Activated naive CD8-positive, alpha-beta T cell (primary cell): Measurements from ENCODE around the gene NSUN6.
"Not testable (repeated sequence)": the region's sequence is repeated elsewhere in the genome, so short reads cannot be mapped to it uniquely, and the experiment has no call there.

ENCODE experiments used
- H3K27ac Mint-ChIP-seq: one replicate; pipeline ENCODE4 v1.8.0; 2021; ENCODE audit warnings: mixed read lengths
- H3K27me3 Mint-ChIP-seq: one replicate; pipeline ENCODE4 v1.8.0; 2021; ENCODE audit warnings: mixed read lengths
- H3K36me3 Mint-ChIP-seq: one replicate; pipeline ENCODE4 v1.8.0; 2021; ENCODE audit warnings: mixed read lengths
- H3K4me1 Mint-ChIP-seq: one replicate; pipeline ENCODE4 v1.8.0; 2021; ENCODE audit warnings: low read depth, mixed read lengths
- H3K4me3 Mint-ChIP-seq: one replicate; pipeline ENCODE4 v1.8.0; 2021; ENCODE audit warnings: mild to moderate bottlenecking, mixed read lengths
- H3K9me3 Mint-ChIP-seq: one replicate; pipeline ENCODE4 v1.8.0; 2021; ENCODE audit warnings: low read depth, mixed read lengths

The NSUN6 gene

GRCh38 chr10:18606051-18606695 is 45.2 kb downstream of the NSUN6 start:
- Mint-ChIP-seq H3K27ac (no peak overlapping the region), H3K4me3 (no peak overlapping the region), H3K9me3 (no peaks in the 10 kb centered on the region), H3K4me1 (peaks cover 5% of the 10 kb centered on the region), H3K36me3 (peaks cover 19% of the 10 kb centered on the region), H3K27me3 (no peaks in the 10 kb centered on the region)

GRCh38 chr10:18601321-18601720 is 50.1 kb downstream of the NSUN6 start:
- H3K4me1 Mint-ChIP-seq: no peaks in the 10 kb centered on the region
- H3K27ac Mint-ChIP-seq: no peak overlapping the region
- H3K27me3 Mint-ChIP-seq: no peaks in the 10 kb centered on the region
- H3K36me3 Mint-ChIP-seq: peaks cover 9% of the 10 kb centered on the region
- H3K9me3 Mint-ChIP-seq: no peaks in the 10 kb centered on the region
- no peak overlapping the region for H3K4me3 Mint-ChIP-seq

GRCh38 chr10:18599392-18599791 is 52.0 kb downstream of the NSUN6 start:
- peaks cover 18% of the 10 kb centered on the region for H3K36me3 Mint-ChIP-seq
- no peaks in the 10 kb centered on the region for H3K4me1 Mint-ChIP-seq
- no peak overlapping the region for H3K4me3 Mint-ChIP-seq
- H3K27ac Mint-ChIP-seq: no peak overlapping the region
- H3K27me3 Mint-ChIP-seq: no peaks in the 10 kb centered on the region
- H3K9me3 Mint-ChIP-seq: no peaks in the 10 kb centered on the region

- no peak overlapping the region for H3K27ac Mint-ChIP-seq
- H3K36me3 Mint-ChIP-seq: peaks cover 35% of the 10 kb centered on the region
- no peak overlapping the region for H3K4me3 Mint-ChIP-seq
- H3K27me3 Mint-ChIP-seq: no peaks in the 10 kb centered on the region
- H3K4me1 Mint-ChIP-seq: peaks cover 5% of the 10 kb centered on the region
- no peaks in the 10 kb centered on the region for H3K9me3 Mint-ChIP-seq
Measured at GRCh38 chr10:18594574-18595156, 56.7 kb downstream of the NSUN6 start.

GRCh38 chr10:18591141-18591540 is 60.2 kb downstream of the NSUN6 start:
- H3K4me1 Mint-ChIP-seq, H3K27ac Mint-ChIP-seq, H3K9me3 Mint-ChIP-seq, H3K27me3 Mint-ChIP-seq, H3K4me3 Mint-ChIP-seq: not testable (repeated sequence)
- H3K36me3 Mint-ChIP-seq: peaks cover 44% of the 10 kb centered on the region

- not testable (repeated sequence) for H3K27ac Mint-ChIP-seq, H3K9me3 Mint-ChIP-seq, H3K4me3 Mint-ChIP-seq, H3K27me3 Mint-ChIP-seq
- Mint-ChIP-seq H3K4me1 (peaks cover 15% of the 10 kb centered on the region), H3K36me3 (peaks cover 43% of the 10 kb centered on the region)
Measured at GRCh38 chr10:18586637-18587036, 64.8 kb downstream of the NSUN6 start.

- peaks cover 43% of the 10 kb centered on the region for H3K36me3 Mint-ChIP-seq
- peaks cover 3% of the 10 kb centered on the region for H3K9me3 Mint-ChIP-seq
- H3K27me3 Mint-ChIP-seq: no peaks in the 10 kb centered on the region
- no peak overlapping the region for H3K4me3 Mint-ChIP-seq
- no peak overlapping the region for H3K27ac Mint-ChIP-seq
- H3K4me1 Mint-ChIP-seq: peaks cover 12% of the 10 kb centered on the region
Measured at GRCh38 chr10:18583575-18584270, 67.7 kb downstream of the NSUN6 start.

GRCh38 chr10:18582803-18583202 is 68.6 kb downstream of the NSUN6 start:
- H3K4me1 Mint-ChIP-seq: peaks cover 12% of the 10 kb centered on the region
- H3K9me3 Mint-ChIP-seq: peaks cover 7% of the 10 kb centered on the region
- H3K4me3 Mint-ChIP-seq: no peak overlapping the region
- peaks cover 49% of the 10 kb centered on the region for H3K36me3 Mint-ChIP-seq
- H3K27me3 Mint-ChIP-seq: no peaks in the 10 kb centered on the region
- no peak overlapping the region for H3K27ac Mint-ChIP-seq

GRCh38 chr10:18577823-18578685 is 73.3 kb downstream of the NSUN6 start:
- Mint-ChIP-seq H3K9me3 (peaks cover 7% of the 10 kb centered on the region), H3K27me3 (no peaks in the 10 kb centered on the region), H3K36me3 (peaks cover 60% of the 10 kb centered on the region), H3K4me1 (peaks cover 4% of the 10 kb centered on the region), H3K27ac (no peak overlapping the region), H3K4me3 (no peak overlapping the region)

- no peak overlapping the region for H3K27ac Mint-ChIP-seq
- no peaks in the 10 kb centered on the region for H3K4me1 Mint-ChIP-seq
- H3K27me3 Mint-ChIP-seq: no peaks in the 10 kb centered on the region
- H3K36me3 Mint-ChIP-seq: peaks cover 49% of the 10 kb centered on the region
- no peak overlapping the region for H3K4me3 Mint-ChIP-seq
- peaks cover 7% of the 10 kb centered on the region for H3K9me3 Mint-ChIP-seq
Measured at GRCh38 chr10:18576586-18576985, 74.8 kb downstream of the NSUN6 start.

- Mint-ChIP-seq H3K27me3 (no peaks in the 10 kb centered on the region), H3K27ac (no peak overlapping the region), H3K36me3 (peaks cover 28% of the 10 kb centered on the region), H3K4me3 (no peak overlapping the region), H3K4me1 (no peaks in the 10 kb centered on the region), H3K9me3 (no peaks in the 10 kb centered on the region)
Measured at GRCh38 chr10:18572959-18573561, 78.3 kb downstream of the NSUN6 start.

- no peaks in the 10 kb centered on the region for H3K4me1 Mint-ChIP-seq
Measured at GRCh38 chr10:18571780-18572179, 79.6 kb downstream of the NSUN6 start.

GRCh38 chr10:18571076-18571475 is 80.3 kb downstream of the NSUN6 start:
- no peak overlapping the region for H3K27ac Mint-ChIP-seq

More at GRCh38 chr10:18571780-18572179, 79.6 kb downstream of the NSUN6 start:
- no peak overlapping the region for H3K4me3 Mint-ChIP-seq
- H3K9me3 Mint-ChIP-seq: no peaks in the 10 kb centered on the region
- H3K27me3 Mint-ChIP-seq: no peaks in the 10 kb centered on the region
- no peak overlapping the region for H3K27ac Mint-ChIP-seq
- peaks cover 16% of the 10 kb centered on the region for H3K36me3 Mint-ChIP-seq

GRCh38 chr10:18570386-18570785 is 81.0 kb downstream of the NSUN6 start:
- H3K9me3 Mint-ChIP-seq, H3K4me1 Mint-ChIP-seq, H3K36me3 Mint-ChIP-seq, H3K4me3 Mint-ChIP-seq, H3K27ac Mint-ChIP-seq, H3K27me3 Mint-ChIP-seq: not testable (repeated sequence)

More at GRCh38 chr10:18571076-18571475, 80.3 kb downstream of the NSUN6 start:
- Mint-ChIP-seq H3K27me3 (no peaks in the 10 kb centered on the region), H3K9me3 (no peaks in the 10 kb centered on the region), H3K4me3 (no peak overlapping the region), H3K4me1 (no peaks in the 10 kb centered on the region), H3K36me3 (peaks cover 13% of the 10 kb centered on the region)
